Measurements from ENCODE around the gene CEACAM19. TPM values are rescaled to one million over a fixed set of nuclear protein-coding genes. Genes with fewer than 3 reads are reported as not detected.

The CEACAM19 gene
- total RNA-seq, 1 experiment from 2014 or later: 1.2 TPM

DNA sequence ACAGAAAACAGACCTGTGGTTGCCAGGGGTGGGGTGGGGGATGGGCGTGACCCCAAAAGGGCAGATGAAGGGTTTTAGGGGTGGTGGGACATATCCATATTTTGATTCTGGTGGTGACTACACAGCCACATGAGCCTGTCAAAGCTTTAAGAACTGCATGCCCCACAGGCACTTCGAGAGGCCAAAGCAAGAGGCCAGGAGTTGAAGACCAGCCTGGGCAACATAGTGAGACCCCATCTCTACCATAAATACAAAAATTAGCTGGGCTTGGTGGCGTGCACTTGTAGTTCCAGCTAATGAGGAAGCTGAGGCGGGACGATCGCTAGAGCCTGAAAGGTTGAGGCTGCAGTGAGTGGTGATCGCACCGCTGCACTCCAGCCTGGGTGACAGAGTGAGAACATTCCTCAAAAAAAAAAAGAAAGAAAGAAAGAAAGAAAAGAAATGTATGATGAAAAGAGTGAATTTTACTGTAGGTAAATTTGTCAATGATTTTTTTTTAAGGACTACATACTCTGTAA lies 58.3 kb downstream of the CEACAM19 start:
- Histone ChIP-seq H3K36me3 (ENCODE audit: control insufficient read depth, insufficient read depth, low read length) (no peaks in the 10 kb centered on the region), H3K4me3 (ENCODE audit: low read depth in 2 of 2, low read length in 2 of 2) (no peak overlapping the region), H3K4me1 (ENCODE audit: control insufficient read depth, insufficient read depth, low read length) (peaks cover 14% of the 10 kb centered on the region), H3K27me3 (ENCODE audit: control insufficient read depth, insufficient read depth, low read length) (no peaks in the 10 kb centered on the region), H3K27ac (ENCODE audit: low read length) (no peak overlapping the region), H3K9me3 (ENCODE audit: control insufficient read depth, insufficient read depth, low read depth, low read length) (no peaks in the 10 kb centered on the region)
- ChIA-PET POLR2A (interaction anchor here (0.6 kb wide), 1 partner anchor 51 kb away, joined by 10 read pairs; no protein-coding TSS in a partner anchor), CTCF (interaction anchor here (0.7 kb wide), 1 partner anchor 51 kb away, joined by 3 read pairs; no protein-coding TSS in a partner anchor)
- no TSS peak for BruUV-seq (replicated peaks)
- intact Hi-C loops (cut with micrococcal nuclease; ENCODE audit: unreplicated experiment): no loop called here
- in situ Hi-C loops (cut with HindIII; ENCODE audit: low pct_unique_long_range_greater_than_20kb, low sequenced_read_pairs): no loop called here
- TF ChIP-seq, protein P1, sequence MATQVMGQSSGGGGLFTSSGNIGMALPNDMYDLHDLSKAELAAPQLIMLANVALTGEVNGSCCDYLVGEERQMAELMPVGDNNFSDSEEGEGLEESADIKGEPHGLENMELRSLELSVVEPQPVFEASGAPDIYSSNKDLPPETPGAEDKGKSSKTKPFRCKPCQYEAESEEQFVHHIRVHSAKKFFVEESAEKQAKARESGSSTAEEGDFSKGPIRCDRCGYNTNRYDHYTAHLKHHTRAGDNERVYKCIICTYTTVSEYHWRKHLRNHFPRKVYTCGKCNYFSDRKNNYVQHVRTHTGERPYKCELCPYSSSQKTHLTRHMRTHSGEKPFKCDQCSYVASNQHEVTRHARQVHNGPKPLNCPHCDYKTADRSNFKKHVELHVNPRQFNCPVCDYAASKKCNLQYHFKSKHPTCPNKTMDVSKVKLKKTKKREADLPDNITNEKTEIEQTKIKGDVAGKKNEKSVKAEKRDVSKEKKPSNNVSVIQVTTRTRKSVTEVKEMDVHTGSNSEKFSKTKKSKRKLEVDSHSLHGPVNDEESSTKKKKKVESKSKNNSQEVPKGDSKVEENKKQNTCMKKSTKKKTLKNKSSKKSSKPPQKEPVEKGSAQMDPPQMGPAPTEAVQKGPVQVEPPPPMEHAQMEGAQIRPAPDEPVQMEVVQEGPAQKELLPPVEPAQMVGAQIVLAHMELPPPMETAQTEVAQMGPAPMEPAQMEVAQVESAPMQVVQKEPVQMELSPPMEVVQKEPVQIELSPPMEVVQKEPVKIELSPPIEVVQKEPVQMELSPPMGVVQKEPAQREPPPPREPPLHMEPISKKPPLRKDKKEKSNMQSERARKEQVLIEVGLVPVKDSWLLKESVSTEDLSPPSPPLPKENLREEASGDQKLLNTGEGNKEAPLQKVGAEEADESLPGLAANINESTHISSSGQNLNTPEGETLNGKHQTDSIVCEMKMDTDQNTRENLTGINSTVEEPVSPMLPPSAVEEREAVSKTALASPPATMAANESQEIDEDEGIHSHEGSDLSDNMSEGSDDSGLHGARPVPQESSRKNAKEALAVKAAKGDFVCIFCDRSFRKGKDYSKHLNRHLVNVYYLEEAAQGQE (IDR thresholded peaks at IDR 0.05; ENCODE audit: insufficient read depth in 1 of 2, low read depth in 2 of 2, low read length in 1 of 2): no peak
- TF ChIP-seq SIN3A (IDR thresholded peaks at IDR 0.05; ENCODE audit: borderline replicate concordance, insufficient read depth, low read depth, low read length) (no peak), POLR2AphosphoS5 (IDR thresholded peaks at IDR 0.05; ENCODE audit: low read depth, low read length) (no peak), TCF7L2 (IDR thresholded peaks at IDR 0.05; ENCODE audit: low read depth, low read length) (no peak)
- TF ChIP-seq, protein P2, sequence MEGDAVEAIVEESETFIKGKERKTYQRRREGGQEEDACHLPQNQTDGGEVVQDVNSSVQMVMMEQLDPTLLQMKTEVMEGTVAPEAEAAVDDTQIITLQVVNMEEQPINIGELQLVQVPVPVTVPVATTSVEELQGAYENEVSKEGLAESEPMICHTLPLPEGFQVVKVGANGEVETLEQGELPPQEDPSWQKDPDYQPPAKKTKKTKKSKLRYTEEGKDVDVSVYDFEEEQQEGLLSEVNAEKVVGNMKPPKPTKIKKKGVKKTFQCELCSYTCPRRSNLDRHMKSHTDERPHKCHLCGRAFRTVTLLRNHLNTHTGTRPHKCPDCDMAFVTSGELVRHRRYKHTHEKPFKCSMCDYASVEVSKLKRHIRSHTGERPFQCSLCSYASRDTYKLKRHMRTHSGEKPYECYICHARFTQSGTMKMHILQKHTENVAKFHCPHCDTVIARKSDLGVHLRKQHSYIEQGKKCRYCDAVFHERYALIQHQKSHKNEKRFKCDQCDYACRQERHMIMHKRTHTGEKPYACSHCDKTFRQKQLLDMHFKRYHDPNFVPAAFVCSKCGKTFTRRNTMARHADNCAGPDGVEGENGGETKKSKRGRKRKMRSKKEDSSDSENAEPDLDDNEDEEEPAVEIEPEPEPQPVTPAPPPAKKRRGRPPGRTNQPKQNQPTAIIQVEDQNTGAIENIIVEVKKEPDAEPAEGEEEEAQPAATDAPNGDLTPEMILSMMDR (IDR thresholded peaks at IDR 0.05): no peak
- ATAC-seq (no peak), DNase-seq (ENCODE audit: low read depth, low spot score) (no peak)

DNA sequence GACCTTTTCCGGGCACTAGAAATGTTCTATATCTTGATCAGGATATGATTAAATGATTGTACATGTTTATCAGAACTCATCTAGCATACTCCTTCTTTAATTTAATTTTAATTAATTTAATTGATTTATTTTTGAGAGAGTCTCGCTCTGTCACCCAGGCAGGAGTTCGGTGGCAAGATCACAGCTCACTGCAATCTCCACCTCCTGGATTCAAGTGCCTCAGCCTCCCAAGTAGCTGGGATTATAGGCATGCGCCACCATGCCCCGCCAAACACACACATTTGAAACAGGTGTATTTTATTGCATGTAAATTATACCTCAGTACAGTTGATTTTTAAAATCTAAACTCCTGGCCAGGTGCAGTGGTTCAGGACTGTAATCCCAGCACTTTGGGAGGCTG lies 59.8 kb downstream of the CEACAM19 start:
- BruUV-seq (replicated peaks): no TSS peak
- Histone ChIP-seq H3K27me3 (ENCODE audit: control insufficient read depth, insufficient read depth, low read length) (no peaks in the 10 kb centered on the region), H3K36me3 (ENCODE audit: control insufficient read depth, insufficient read depth, low read length) (no peaks in the 10 kb centered on the region), H3K4me3 (ENCODE audit: low read depth in 2 of 2, low read length in 2 of 2) (no peak overlapping the region), H3K9me3 (ENCODE audit: control insufficient read depth, insufficient read depth, low read depth, low read length) (no peaks in the 10 kb centered on the region), H3K27ac (ENCODE audit: low read length) (no peak overlapping the region), H3K4me1 (ENCODE audit: control insufficient read depth, insufficient read depth, low read length) (peaks cover 2% of the 10 kb centered on the region; the same call in 1 of the 2 replicates)
- ChIA-PET CTCF (no interaction called here), POLR2A (interaction anchor here (0.6 kb wide), 2 partner anchors 13 to 87 kb away, joined by 4 to 18 read pairs; partner anchors contain the start of gene PVR)
- DNase-seq (ENCODE audit: low read depth, low spot score) (no peak), ATAC-seq (no peak)
- TF ChIP-seq, protein P1 (IDR thresholded peaks at IDR 0.05; ENCODE audit: insufficient read depth in 1 of 2, low read depth in 2 of 2, low read length in 1 of 2): no peak
- TF ChIP-seq TCF7L2 (IDR thresholded peaks at IDR 0.05; ENCODE audit: low read depth, low read length): no peak
- no peak for TF ChIP-seq POLR2AphosphoS5 (IDR thresholded peaks at IDR 0.05; ENCODE audit: low read depth, low read length)
- TF ChIP-seq, protein P2 (IDR thresholded peaks at IDR 0.05): no peak
- TF ChIP-seq SIN3A (IDR thresholded peaks at IDR 0.05; ENCODE audit: borderline replicate concordance, insufficient read depth, low read depth, low read length): no peak
- intact Hi-C loops (cut with micrococcal nuclease; ENCODE audit: unreplicated experiment) (no loop called here), in situ Hi-C loops (cut with HindIII; ENCODE audit: low pct_unique_long_range_greater_than_20kb, low sequenced_read_pairs) (no loop called here)
